GM06990 (cell line): ENCODE data around the gene ATXN7L1.

Source experiments
- DNase-seq: peaks from one replicate; pipeline ENCODE4 v3.0.0-alpha.2; 2011; ENCODE audit not compliant: insufficient read length; ENCODE audit errors: extremely low read depth
- H3K27me3 ChIP-seq: replicated peaks from 2 replicates; pipeline ENCODE4 v1.6.0; 2011; ENCODE audit warnings: low read length; ENCODE audit not compliant: control insufficient read depth, insufficient read depth
- H3K36me3 ChIP-seq: 2 replicates; pipeline ENCODE4 v1.5.1; 2011; ENCODE audit warnings: low read length; ENCODE audit not compliant: control insufficient read depth, insufficient read depth
- H3K4me3 ChIP-seq: replicated peaks from 2 replicates; pipeline ENCODE4 v1.5.1; 2011; ENCODE audit warnings: low read depth, mild to moderate bottlenecking, control low read depth, low read length
- TF ChIP-seq, protein P1 (sequence below): IDR thresholded peaks from 2 replicates; pipeline ENCODE4 v1.5.1; 2011; ENCODE audit warnings: low read length, control low read depth, mild to moderate bottlenecking, inconsistent platforms; ENCODE audit not compliant: insufficient read depth, poor library complexity, severe bottlenecking

Gene ATXN7L1

GRCh38 chr7:105863876-105864275, 12.5 kb downstream of the ATXN7L1 start:
- no peak for DNase-seq
- TF ChIP-seq, protein P1, sequence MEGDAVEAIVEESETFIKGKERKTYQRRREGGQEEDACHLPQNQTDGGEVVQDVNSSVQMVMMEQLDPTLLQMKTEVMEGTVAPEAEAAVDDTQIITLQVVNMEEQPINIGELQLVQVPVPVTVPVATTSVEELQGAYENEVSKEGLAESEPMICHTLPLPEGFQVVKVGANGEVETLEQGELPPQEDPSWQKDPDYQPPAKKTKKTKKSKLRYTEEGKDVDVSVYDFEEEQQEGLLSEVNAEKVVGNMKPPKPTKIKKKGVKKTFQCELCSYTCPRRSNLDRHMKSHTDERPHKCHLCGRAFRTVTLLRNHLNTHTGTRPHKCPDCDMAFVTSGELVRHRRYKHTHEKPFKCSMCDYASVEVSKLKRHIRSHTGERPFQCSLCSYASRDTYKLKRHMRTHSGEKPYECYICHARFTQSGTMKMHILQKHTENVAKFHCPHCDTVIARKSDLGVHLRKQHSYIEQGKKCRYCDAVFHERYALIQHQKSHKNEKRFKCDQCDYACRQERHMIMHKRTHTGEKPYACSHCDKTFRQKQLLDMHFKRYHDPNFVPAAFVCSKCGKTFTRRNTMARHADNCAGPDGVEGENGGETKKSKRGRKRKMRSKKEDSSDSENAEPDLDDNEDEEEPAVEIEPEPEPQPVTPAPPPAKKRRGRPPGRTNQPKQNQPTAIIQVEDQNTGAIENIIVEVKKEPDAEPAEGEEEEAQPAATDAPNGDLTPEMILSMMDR: no peak
- peaks cover 2% of the 10 kb centered on the region; the same call in 1 of the 2 replicates for H3K27me3 ChIP-seq
- no peak overlapping the region for H3K4me3 ChIP-seq
- H3K36me3 ChIP-seq: no peaks in the 10 kb centered on the region

DNA sequence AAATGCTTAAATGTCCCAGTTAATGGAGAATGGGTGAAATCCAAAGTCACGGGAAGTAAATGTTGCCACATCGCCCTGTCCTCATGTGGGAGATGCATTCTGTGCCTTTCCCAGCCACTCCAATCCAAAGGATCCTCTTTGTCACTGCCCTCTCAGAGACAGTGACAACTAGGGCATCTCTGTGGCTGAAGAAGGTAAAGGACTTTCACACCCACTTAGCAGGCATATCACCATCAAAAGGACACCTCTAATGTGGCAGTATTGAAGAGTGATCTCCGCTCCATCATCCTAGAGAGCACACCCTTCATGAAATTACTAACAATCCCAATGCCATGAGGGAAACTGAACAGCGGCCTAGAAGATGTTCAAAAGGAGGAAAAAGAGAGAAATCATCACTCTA, 13.6 kb downstream of the ATXN7L1 start:
- TF ChIP-seq, protein P1: no peak
- Histone ChIP-seq H3K27me3 (peaks cover 2% of the 10 kb centered on the region; the same call in 1 of the 2 replicates), H3K36me3 (no peaks in the 10 kb centered on the region), H3K4me3 (no peak overlapping the region)
- no peak for DNase-seq

GRCh38 chr7:105862276-105862675, 14.1 kb downstream of the ATXN7L1 start:
- Histone ChIP-seq H3K36me3 (no peaks in the 10 kb centered on the region), H3K4me3 (no peak overlapping the region), H3K27me3 (peaks cover 2% of the 10 kb centered on the region; the same call in 1 of the 2 replicates)
- TF ChIP-seq, protein P1: no peak
- DNase-seq: no peak

DNA sequence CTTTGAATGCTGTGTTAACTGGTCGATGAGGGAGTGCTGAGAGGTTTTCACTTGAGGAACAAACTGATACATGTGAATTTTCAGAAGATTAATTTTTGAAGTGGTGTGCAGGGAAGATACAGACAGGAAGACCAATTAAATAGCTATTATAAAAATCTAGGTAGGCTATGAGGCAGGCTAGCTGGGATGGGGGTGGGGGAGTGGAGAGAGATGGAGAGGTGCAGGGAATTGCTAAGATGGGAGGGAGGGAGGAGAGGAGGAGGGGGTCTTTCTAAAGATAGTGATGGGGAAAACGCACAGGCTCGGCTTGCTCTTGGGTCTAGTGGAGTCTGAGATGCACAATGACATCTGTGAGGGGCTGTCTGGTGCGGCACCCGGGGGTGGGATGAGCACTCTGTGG, 15.2 kb downstream of the ATXN7L1 start:
- no peak for DNase-seq
- no peaks in the 10 kb centered on the region for H3K36me3 ChIP-seq
- H3K27me3 ChIP-seq: peaks cover 2% of the 10 kb centered on the region; the same call in 1 of the 2 replicates
- no peak overlapping the region for H3K4me3 ChIP-seq
- TF ChIP-seq, protein P1: no peak

DNA sequence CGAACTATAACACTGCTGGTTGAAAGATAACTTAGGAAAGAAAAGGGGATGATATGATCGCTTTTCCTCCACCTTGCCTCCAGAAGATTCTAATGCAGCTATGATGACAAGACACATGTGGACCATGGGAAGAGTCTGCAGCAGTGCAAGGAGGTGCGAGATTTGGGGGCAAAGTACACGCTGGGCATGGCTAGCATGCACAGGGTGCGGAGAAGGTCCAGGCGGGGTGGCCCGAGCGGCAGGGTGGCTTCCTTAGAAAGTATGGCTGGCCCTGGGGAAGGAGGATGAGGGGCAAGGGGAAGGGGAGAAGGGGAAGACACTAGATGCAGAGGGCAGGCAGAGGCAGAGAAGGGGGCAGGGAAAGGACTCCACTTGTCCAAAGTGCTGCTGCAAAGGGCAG, 15.6 kb downstream of the ATXN7L1 start:
- TF ChIP-seq, protein P1: no peak
- H3K27me3 ChIP-seq: peaks cover 2% of the 10 kb centered on the region; the same call in 1 of the 2 replicates
- H3K4me3 ChIP-seq: no peak overlapping the region
- no peaks in the 10 kb centered on the region for H3K36me3 ChIP-seq
- no peak for DNase-seq
